Right lobe of liver (tissue), 6 donors: ENCODE results near the gene SPATA2L. TPM values are rescaled to one million over a fixed set of nuclear protein-coding genes. Genes with fewer than 3 reads are reported as not detected.

Experiments
- ATAC-seq, 4 donors: fragments of 200-7000 bp; cut with Tn5 transposase; one replicate each; pipeline ENCODE4 v1.9.1; 2020; ENCODE audit warnings: mild to moderate bottlenecking in 4 of 4, moderate library complexity in 4 of 4
- DNase-seq, 3 donors: peaks; one replicate each; pipeline ENCODE4 v3.0.0-alpha.2; 2020
- H3K27ac ChIP-seq, 3 donors: fragments of 200-600 bp; one replicate each; pipeline ENCODE4 v1.8.0; 2022
- H3K27me3 ChIP-seq, 2 donors: fragments of 200-600 bp; one replicate each; pipeline ENCODE4 v1.8.0; 2022
- H3K36me3 ChIP-seq, 4 donors: fragments of 200-600 bp; sonication (generic) in 1 of 4; one replicate each; pipeline versions ENCODE4 v1.5.1 to v1.8.0; 2017 to 2022; ENCODE audit warnings: control low read depth in 1 of 4
- H3K4me1 ChIP-seq, 4 donors: fragments of 200-600 bp; sonication (generic) in 1 of 4; one replicate each; pipeline versions ENCODE4 v1.5.1 to v1.8.0; 2017 to 2022; ENCODE audit warnings: control low read depth in 1 of 4
- H3K4me3 ChIP-seq, 3 donors: fragments of 200-600 bp; one replicate each; pipeline ENCODE4 v1.8.0; 2022
- H3K9me3 ChIP-seq, 4 donors: fragments of 200-600 bp; sonication (generic) in 1 of 4; one replicate each; pipeline versions ENCODE4 v1.5.1 to v1.8.0; 2017 to 2022; ENCODE audit warnings: control low read depth in 1 of 4
- POLR2A ChIP-seq: fragments of 450-650 bp; IDR thresholded peaks from one replicate; pipeline ENCODE4 v1.6.1; 2017; ENCODE audit warnings: antibody characterized with exemption, mild to moderate bottlenecking
- WGBS: methylation state at CpG from one replicate; pipeline ENCODE4 v1.1.6; 2018; ENCODE audit warnings: low coverage, low lambda C conversion rate; ENCODE audit not compliant: insufficient coverage; ENCODE audit errors: missing lambda C conversion rate; 5-methylcytosine and 5-hydroxymethylcytosine counted together
- intact Hi-C, 2 donors: fragments of 100-400 bp; cut with DNase I; formaldehyde crosslinking; loops; one replicate each; pipeline versions ENCODE4 v1.11.2 to v1.14.1; 2022
- total RNA-seq, 6 experiments: library from RNA; depleted of rRNA in 2 of 6; stranded (reverse); fragments of >200 nt in 2 of 6; fragmentation: NEBNext Ultra II Directional in 3 of 6; extraction: Animal tissue kit (Norgen Biotek cat#: 25700) in 3 of 6; gene quantifications; one replicate each; pipeline versions ENCODE4 v1.1.0 to v1.2.4, GENCODE V29; 2016 to 2023
- TF ChIP-seq, protein P1 (sequence below), 4 donors: fragments of 200-600 bp in 3 of 4; fragments of 450-650 bp in 1 of 4; IDR thresholded peaks; one replicate each; pipeline versions ENCODE4 v1.5.1 to v1.8.0; 2016 to 2022; ENCODE audit warnings: antibody characterized with exemption in 4 of 4, mild to moderate bottlenecking in 2 of 4
- donor health status: DM: no; HTN: yes; CAD: no.
- donor health status: DM: no; HTN: no; CAD: no.
- donor health status: DM: no; HTN: no; CAD: no.
- donor health status: DM: no; HTN: yes; CAD: no.
- donor health status: DM: no; HTN: yes; CAD: no.

The SPATA2L gene
- total RNA-seq, 6 experiments from 2014 or later = 5.6 to 17.9 (median 11.2) TPM

DNA sequence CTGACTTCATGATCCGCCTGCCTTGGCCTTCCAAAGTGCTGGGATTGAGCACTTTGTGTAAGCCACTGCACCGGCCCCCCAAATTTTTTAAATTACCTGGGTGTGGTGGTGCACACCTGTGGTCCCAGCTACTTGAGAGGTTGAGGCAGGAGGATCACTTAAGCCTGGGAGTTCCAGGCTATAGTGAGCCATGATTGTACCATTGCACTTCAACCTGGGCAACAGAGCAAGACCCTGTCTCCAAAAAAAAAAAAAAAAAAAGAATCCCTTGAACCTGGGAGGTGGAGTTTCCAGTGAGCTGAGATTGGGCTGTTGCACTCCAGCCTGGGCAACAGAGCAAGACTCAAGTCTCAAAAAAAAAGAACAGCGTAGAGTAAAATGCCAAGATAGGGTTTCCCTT, 35.0 kb upstream of the SPATA2L start:
- H3K4me3 ChIP-seq = no peak overlapping the region
- no peaks in the 10 kb centered on the region for H3K27me3 ChIP-seq
- no peak overlapping the region for H3K27ac ChIP-seq
- peaks cover 0 to 80% (median 50%) of the 10 kb centered on the region in 4 donors for H3K36me3 ChIP-seq
- DNase-seq = no peak
- intact Hi-C loops = no loop called here
- no peaks in the 10 kb centered on the region for H3K4me1 ChIP-seq
- ATAC-seq = no peak
- WGBS = 93% methylated on average over 3 of the region's 3 CpGs
- TF ChIP-seq, protein P1, sequence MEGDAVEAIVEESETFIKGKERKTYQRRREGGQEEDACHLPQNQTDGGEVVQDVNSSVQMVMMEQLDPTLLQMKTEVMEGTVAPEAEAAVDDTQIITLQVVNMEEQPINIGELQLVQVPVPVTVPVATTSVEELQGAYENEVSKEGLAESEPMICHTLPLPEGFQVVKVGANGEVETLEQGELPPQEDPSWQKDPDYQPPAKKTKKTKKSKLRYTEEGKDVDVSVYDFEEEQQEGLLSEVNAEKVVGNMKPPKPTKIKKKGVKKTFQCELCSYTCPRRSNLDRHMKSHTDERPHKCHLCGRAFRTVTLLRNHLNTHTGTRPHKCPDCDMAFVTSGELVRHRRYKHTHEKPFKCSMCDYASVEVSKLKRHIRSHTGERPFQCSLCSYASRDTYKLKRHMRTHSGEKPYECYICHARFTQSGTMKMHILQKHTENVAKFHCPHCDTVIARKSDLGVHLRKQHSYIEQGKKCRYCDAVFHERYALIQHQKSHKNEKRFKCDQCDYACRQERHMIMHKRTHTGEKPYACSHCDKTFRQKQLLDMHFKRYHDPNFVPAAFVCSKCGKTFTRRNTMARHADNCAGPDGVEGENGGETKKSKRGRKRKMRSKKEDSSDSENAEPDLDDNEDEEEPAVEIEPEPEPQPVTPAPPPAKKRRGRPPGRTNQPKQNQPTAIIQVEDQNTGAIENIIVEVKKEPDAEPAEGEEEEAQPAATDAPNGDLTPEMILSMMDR (IDR thresholded peaks at IDR 0.05) = no peak
- no peak for TF ChIP-seq POLR2A
- no peaks in the 10 kb centered on the region for H3K9me3 ChIP-seq

DNA sequence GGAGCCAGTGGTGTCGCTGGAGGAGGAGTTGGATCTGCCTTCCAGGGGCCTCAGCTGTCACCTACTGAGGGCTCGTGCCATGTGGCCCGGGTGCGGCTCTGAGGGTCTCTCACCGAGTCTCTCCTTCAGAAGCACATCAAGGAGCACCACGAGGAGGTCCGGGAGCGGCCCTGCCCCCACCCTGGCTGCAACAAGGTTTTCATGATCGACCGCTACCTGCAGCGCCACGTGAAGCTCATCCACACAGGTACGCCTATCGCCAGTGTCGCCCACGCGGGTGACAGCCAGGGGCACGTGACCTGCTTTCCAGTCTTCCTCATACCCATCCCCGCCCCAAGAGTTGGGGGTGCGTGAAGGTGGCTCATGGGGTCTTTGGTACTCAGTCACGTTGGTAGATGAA, 32.3 kb upstream of the SPATA2L start:
- no peak for TF ChIP-seq POLR2A
- TF ChIP-seq, protein P1 (IDR thresholded peaks at IDR 0.05) = no peak
- H3K4me1 ChIP-seq = peaks cover 0 to 17% (median 6%) of the 10 kb centered on the region in 4 donors
- no peak overlapping the region for H3K4me3 ChIP-seq
- no peak overlapping the region for H3K27ac ChIP-seq
- no peak for ATAC-seq
- peaks cover 0 to 75% (median 49%) of the 10 kb centered on the region in 4 donors for H3K36me3 ChIP-seq
- intact Hi-C loops = no loop called here
- no peaks in the 10 kb centered on the region for H3K27me3 ChIP-seq
- WGBS = 75% methylated on average over 4 of the region's 21 CpGs
- no peak for DNase-seq
- H3K9me3 ChIP-seq = no peaks in the 10 kb centered on the region

DNA sequence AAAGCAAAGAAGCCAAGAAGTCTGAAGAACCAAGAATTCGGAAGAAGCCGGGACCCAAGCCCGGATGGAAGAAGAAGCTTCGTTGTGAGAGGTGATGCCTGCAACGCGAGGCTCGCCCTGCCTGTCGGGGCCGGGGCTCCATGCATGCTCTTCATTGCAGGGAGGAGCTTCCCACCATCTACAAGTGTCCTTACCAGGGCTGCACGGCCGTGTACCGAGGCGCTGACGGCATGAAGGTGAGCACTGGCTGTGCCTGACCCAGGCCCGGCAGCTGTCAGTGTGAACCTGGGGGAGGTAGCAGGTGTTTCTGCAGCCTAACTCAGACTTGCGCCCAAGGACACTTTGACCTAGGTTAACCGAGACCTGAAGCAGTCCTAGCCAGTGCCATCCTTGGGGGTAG, 31.8 kb upstream of the SPATA2L start:
- peaks cover 0 to 18% (median 6%) of the 10 kb centered on the region in 4 donors for H3K4me1 ChIP-seq
- WGBS = 100% methylated on average over 1 of the region's 17 CpGs
- H3K36me3 ChIP-seq = peaks cover 0 to 72% (median 45%) of the 10 kb centered on the region in 4 donors
- H3K4me3 ChIP-seq = no peak overlapping the region
- no peak for TF ChIP-seq POLR2A
- TF ChIP-seq, protein P1 (IDR thresholded peaks at IDR 0.05) = no peak
- H3K27me3 ChIP-seq = no peaks in the 10 kb centered on the region
- ATAC-seq (no peak), DNase-seq (no peak)
- no peaks in the 10 kb centered on the region for H3K9me3 ChIP-seq
- intact Hi-C loops = no loop called here
- H3K27ac ChIP-seq = no peak overlapping the region

DNA sequence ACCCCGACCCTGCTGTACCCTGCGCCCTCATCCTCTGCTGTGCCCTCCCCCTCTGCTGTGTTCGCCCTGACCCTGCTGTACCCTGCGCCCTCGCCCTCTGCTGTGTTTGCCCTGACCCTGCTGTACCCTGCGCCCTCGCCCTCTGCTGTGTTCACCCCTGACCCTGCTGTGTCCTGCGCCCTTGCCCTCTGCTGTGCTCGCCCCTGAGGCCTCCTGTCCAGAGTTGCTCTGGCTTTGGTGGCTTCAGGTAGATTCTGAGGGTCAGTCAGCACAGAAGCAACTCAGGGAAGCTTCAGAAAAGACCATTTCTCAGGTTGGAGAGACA, 31.4 kb upstream of the SPATA2L start:
- peaks cover 0 to 18% (median 6%) of the 10 kb centered on the region in 4 donors for H3K4me1 ChIP-seq
- WGBS = 47% methylated on average over 9 of the region's 9 CpGs
- TF ChIP-seq POLR2A = no peak
- TF ChIP-seq, protein P1 (IDR thresholded peaks at IDR 0.05) = no peak
- H3K27me3 ChIP-seq = no peaks in the 10 kb centered on the region
- no peaks in the 10 kb centered on the region for H3K9me3 ChIP-seq
- H3K36me3 ChIP-seq = peaks cover 0 to 68% (median 41%) of the 10 kb centered on the region in 4 donors
- H3K4me3 ChIP-seq = no peak overlapping the region
- H3K27ac ChIP-seq = no peak overlapping the region
- intact Hi-C loops = no loop called here
- DNase-seq (no peak), ATAC-seq (peak in 1 of 4 donors; percentile 4)
